Measurements from ENCODE around the gene KCNK4.

Gene KCNK4

GRCh38 chr11:64287676-64288352 is 3.3 kb upstream of the KCNK4 start:
- TF ChIP-seq, protein P1, sequence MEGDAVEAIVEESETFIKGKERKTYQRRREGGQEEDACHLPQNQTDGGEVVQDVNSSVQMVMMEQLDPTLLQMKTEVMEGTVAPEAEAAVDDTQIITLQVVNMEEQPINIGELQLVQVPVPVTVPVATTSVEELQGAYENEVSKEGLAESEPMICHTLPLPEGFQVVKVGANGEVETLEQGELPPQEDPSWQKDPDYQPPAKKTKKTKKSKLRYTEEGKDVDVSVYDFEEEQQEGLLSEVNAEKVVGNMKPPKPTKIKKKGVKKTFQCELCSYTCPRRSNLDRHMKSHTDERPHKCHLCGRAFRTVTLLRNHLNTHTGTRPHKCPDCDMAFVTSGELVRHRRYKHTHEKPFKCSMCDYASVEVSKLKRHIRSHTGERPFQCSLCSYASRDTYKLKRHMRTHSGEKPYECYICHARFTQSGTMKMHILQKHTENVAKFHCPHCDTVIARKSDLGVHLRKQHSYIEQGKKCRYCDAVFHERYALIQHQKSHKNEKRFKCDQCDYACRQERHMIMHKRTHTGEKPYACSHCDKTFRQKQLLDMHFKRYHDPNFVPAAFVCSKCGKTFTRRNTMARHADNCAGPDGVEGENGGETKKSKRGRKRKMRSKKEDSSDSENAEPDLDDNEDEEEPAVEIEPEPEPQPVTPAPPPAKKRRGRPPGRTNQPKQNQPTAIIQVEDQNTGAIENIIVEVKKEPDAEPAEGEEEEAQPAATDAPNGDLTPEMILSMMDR (IDR thresholded peaks at IDR 0.05; ENCODE audit: low read length, missing control alignments), result no peak
- H3K4me3 ChIP-seq (replicated peaks; ENCODE audit: low read depth, low read length), result no peak overlapping the region
- no peak for DNase-seq (ENCODE audit: low read depth)

- no peak for DNase-seq (ENCODE audit: low read depth)
- TF ChIP-seq, protein P1 (IDR thresholded peaks at IDR 0.05; ENCODE audit: low read length, missing control alignments), result no peak
- H3K4me3 ChIP-seq (replicated peaks; ENCODE audit: low read depth, low read length), result no peak overlapping the region
Observed at GRCh38 chr11:64288353-64288750, 2.8 kb upstream of the KCNK4 start.

- no peak overlapping the region for H3K4me3 ChIP-seq (replicated peaks; ENCODE audit: low read depth, low read length)
Observed at GRCh38 chr11:64289002-64289564, 2.0 kb upstream of the KCNK4 start.

GRCh38 chr11:64290352-64291261 is 495 bp upstream of the KCNK4 start:
- no peak overlapping the region for H3K4me3 ChIP-seq (replicated peaks; ENCODE audit: low read depth, low read length)
- TF ChIP-seq, protein P1 (IDR thresholded peaks at IDR 0.05; ENCODE audit: low read length, missing control alignments), result no peak
- no peak for DNase-seq (ENCODE audit: low read depth)

More at GRCh38 chr11:64289002-64289564, 2.0 kb upstream of the KCNK4 start:
- DNase-seq (ENCODE audit: low read depth), result no peak
- TF ChIP-seq, protein P1 (IDR thresholded peaks at IDR 0.05; ENCODE audit: low read length, missing control alignments), result no peak

- no peak overlapping the region for H3K4me3 ChIP-seq (replicated peaks; ENCODE audit: low read depth, low read length)
- TF ChIP-seq, protein P1 (IDR thresholded peaks at IDR 0.05; ENCODE audit: low read length, missing control alignments), result no peak
- DNase-seq (ENCODE audit: low read depth), result no peak
Observed at GRCh38 chr11:64291752-64292459, 804 bp downstream of the KCNK4 start.

GRCh38 chr11:64292460-64293254 is 1.6 kb downstream of the KCNK4 start:
- TF ChIP-seq, protein P1 (IDR thresholded peaks at IDR 0.05; ENCODE audit: low read length, missing control alignments), result no peak
- DNase-seq (ENCODE audit: low read depth), result no peak
- no peak overlapping the region for H3K4me3 ChIP-seq (replicated peaks; ENCODE audit: low read depth, low read length)

Measured in fibroblast of pulmonary artery (primary cell).